Measurements from ENCODE around the gene ATP5F1D. TPM values are rescaled to one million over a fixed set of nuclear protein-coding genes. Genes with fewer than 3 reads are reported as not detected.
"Not testable (repeated sequence)": the region's sequence is repeated elsewhere in the genome, so short reads cannot be mapped to it uniquely, and the experiment has no call there.

Gene ATP5F1D
- total RNA-seq, 2 donors from 2014 or later, result 156 to 157 TPM

- Histone ChIP-seq H3K4me3 (peak overlapping the region; percentile 54 to 79), H3K4me1 (peaks cover 60% of the 10 kb centered on the region), H3K36me3 (replicated peaks in 1 of 2; ENCODE audit: insufficient read depth in 1 of 2, low read depth in 2 of 2) (no peaks in the 10 kb centered on the region), H3K27ac (peak overlapping the region; percentile 68 to 90 (median 78)), H3K27me3 (no peaks in the 10 kb centered on the region), H3K9me3 (no peaks in the 10 kb centered on the region)
- 0% methylated on average over 17 to 38 of the region's 38 CpGs for WGBS, 2 donors
- TF ChIP-seq POLR2A (IDR thresholded peaks at IDR 0.05) (no peak), CTCF (IDR thresholded peaks at IDR 0.05) (no peak)
- ATAC-seq (no peak), DNase-seq (peak in 2 of 4 donors; percentile 50 to 55)
- intact Hi-C loops (cut with DNase I), result no loop called here
These were observed 34.6 kb upstream of the ATP5F1D start for GRCh38 chr19:1206864-1207450.

GRCh38 chr19:1208830-1209229 is 32.7 kb upstream of the ATP5F1D start:
- intact Hi-C loops (cut with DNase I); H3K4me3 ChIP-seq; ATAC-seq; H3K9me3 ChIP-seq; H3K27me3 ChIP-seq; H3K36me3 ChIP-seq (replicated peaks in 1 of 2; ENCODE audit: insufficient read depth in 1 of 2, low read depth in 2 of 2): not testable (repeated sequence)
- peak in 2 of 4 donors; percentile 20 to 22 for DNase-seq
- peak overlapping the region in 1 of 4 donors; percentile 90 for H3K27ac ChIP-seq
- H3K4me1 ChIP-seq, result peaks cover 76% of the 10 kb centered on the region
- 57 to 63% methylated on average over 6 to 10 of the region's 10 CpGs for WGBS, 2 donors

- no peaks in the 10 kb centered on the region for H3K36me3 ChIP-seq (replicated peaks in 1 of 2; ENCODE audit: insufficient read depth in 1 of 2, low read depth in 2 of 2)
- H3K4me3 ChIP-seq, result no peak overlapping the region
- peak overlapping the region in 1 of 4 donors; percentile 73 for H3K27ac ChIP-seq
- intact Hi-C loops (cut with DNase I), result no loop called here
- no peak for TF ChIP-seq POLR2A (IDR thresholded peaks at IDR 0.05)
- no peak for TF ChIP-seq CTCF (IDR thresholded peaks at IDR 0.05)
- 83 to 93% methylated on average over 12 to 13 of the region's 13 CpGs for WGBS, 2 donors
- H3K27me3 ChIP-seq, result no peaks in the 10 kb centered on the region
- peak in 1 of 4 donors; percentile 16 for DNase-seq
- no peaks in the 10 kb centered on the region for H3K9me3 ChIP-seq
- H3K4me1 ChIP-seq, result peaks cover 85% of the 10 kb centered on the region
- no peak for ATAC-seq
These were observed 31.4 kb upstream of the ATP5F1D start for GRCh38 chr19:1210227-1210538.

GRCh38 chr19:1211494-1212234 is 29.9 kb upstream of the ATP5F1D start:
- no peaks in the 10 kb centered on the region for H3K36me3 ChIP-seq (replicated peaks in 1 of 2; ENCODE audit: insufficient read depth in 1 of 2, low read depth in 2 of 2)
- peaks cover 95% of the 10 kb centered on the region for H3K4me1 ChIP-seq
- no peak overlapping the region for H3K4me3 ChIP-seq
- H3K27ac ChIP-seq, result peak overlapping the region; percentile 57 to 81 (median 68)
- H3K9me3 ChIP-seq, result no peaks in the 10 kb centered on the region
- ATAC-seq, result peak; percentile 64
- peak; percentile 88 to 94 (median 94) for DNase-seq
- intact Hi-C loops (cut with DNase I), result no loop called here
- TF ChIP-seq POLR2A (IDR thresholded peaks at IDR 0.05), result peak in 1 of 3 donors; percentile 28
- peak in 4 of 7 experiments; percentile 26 to 48 (median 40) for TF ChIP-seq CTCF (IDR thresholded peaks at IDR 0.05)
- H3K27me3 ChIP-seq, result no peaks in the 10 kb centered on the region
- 47 to 66% methylated on average over 28 to 33 of the region's 33 CpGs for WGBS, 2 donors

GRCh38 chr19:1213391-1214286 is 27.9 kb upstream of the ATP5F1D start:
- no peak overlapping the region for H3K4me3 ChIP-seq
- WGBS, 2 donors, result 73 to 74% methylated on average over 36 to 38 of the region's 39 CpGs
- no peaks in the 10 kb centered on the region for H3K36me3 ChIP-seq (replicated peaks in 1 of 2; ENCODE audit: insufficient read depth in 1 of 2, low read depth in 2 of 2)
- H3K9me3 ChIP-seq, result no peaks in the 10 kb centered on the region
- TF ChIP-seq CTCF (IDR thresholded peaks at IDR 0.05) (no peak), POLR2A (IDR thresholded peaks at IDR 0.05) (no peak)
- peaks cover 88% of the 10 kb centered on the region for H3K4me1 ChIP-seq
- no peak for ATAC-seq
- no peaks in the 10 kb centered on the region for H3K27me3 ChIP-seq
- intact Hi-C loops (cut with DNase I), result no loop called here
- peak overlapping the region in 3 of 4 donors; percentile 52 to 75 (median 68) for H3K27ac ChIP-seq
- DNase-seq, result peak; percentile 23 to 73 (median 52)

All from body of pancreas (tissue), 4 donors.